Activated naive CD4-positive, alpha-beta T cell (primary cell): ENCODE results near the gene OCIAD2.
A peak's percentile ranks its signal among the peaks of the same experiment; 100 is the strongest.
"Not testable (repeated sequence)": the region's sequence is repeated elsewhere in the genome, so short reads cannot be mapped to it uniquely, and the experiment has no call there.

Experiments
- DNase-seq, 4 experiments: peaks; one replicate each; lab custom pipeline; 2025; lab: John Stamatoyannopoulos, UW

The OCIAD2 gene, protein sequence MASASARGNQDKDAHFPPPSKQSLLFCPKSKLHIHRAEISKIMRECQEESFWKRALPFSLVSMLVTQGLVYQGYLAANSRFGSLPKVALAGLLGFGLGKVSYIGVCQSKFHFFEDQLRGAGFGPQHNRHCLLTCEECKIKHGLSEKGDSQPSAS

GRCh38 chr4:48906206-48907173 lies at the start of gene OCIAD2:
Gene OCIAD2 (minus strand): TSS chr4:48906774. CDS start chr4:48904549, 2,225 bp downstream.
- DNase-seq: peak; percentile 44 to 80 (median 60)

GRCh38 chr4:48954314-48954713 lies 47.7 kb upstream of the OCIAD2 start:
- no peak for DNase-seq

- DNase-seq: no peak
Measured at GRCh38 chr4:48949518-48950219, 43.1 kb upstream of the OCIAD2 start.

DNA sequence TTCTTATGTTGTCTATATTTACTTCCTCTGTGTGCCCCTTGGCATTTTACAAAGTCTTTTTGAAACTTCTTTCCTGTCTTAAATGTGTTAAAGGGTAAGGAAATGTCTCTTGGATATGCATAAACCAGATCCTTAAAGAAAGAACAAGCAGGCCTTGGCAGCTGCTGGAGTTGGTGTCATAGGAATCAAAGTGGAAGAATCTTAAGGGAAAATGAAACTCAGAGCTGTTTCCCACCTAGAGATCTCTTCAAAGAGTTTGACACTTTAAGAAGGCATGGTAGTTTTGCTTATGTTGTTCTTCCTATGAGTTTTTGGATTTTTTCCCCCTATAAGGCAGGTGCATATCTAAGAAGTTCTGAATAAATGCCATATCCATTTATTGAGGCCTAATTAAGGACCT lies 42.5 kb upstream of the OCIAD2 start:
- no peak for DNase-seq

- no peak for DNase-seq
Measured at GRCh38 chr4:48947731-48948130, 41.2 kb upstream of the OCIAD2 start.

- DNase-seq: no peak
Measured at GRCh38 chr4:48945981-48946380, 39.4 kb upstream of the OCIAD2 start.

DNA sequence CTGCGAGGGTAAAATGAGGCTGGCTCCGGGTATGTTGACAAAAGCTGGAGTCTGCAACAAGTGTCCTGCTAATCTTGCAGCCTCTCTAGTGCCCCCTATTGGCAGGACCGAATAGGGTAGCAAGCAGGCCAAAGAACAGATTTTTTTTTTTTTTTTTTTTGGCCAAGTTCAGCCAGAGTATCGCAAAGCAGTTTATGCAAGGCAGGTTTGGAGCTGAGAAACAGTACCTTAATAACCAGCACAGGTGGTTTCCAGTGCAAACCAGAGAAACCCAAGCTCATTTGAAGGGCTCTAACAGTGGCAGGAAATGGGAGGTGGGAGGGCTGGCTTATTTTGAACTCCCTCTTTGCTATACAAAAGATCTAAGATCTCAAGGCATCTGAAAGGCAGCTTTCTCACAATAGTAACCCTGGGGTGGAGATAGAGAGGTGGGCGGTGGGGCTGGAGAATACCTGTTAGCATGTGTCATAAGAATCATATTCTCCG lies 38.2 kb upstream of the OCIAD2 start:
- DNase-seq: no peak

DNA sequence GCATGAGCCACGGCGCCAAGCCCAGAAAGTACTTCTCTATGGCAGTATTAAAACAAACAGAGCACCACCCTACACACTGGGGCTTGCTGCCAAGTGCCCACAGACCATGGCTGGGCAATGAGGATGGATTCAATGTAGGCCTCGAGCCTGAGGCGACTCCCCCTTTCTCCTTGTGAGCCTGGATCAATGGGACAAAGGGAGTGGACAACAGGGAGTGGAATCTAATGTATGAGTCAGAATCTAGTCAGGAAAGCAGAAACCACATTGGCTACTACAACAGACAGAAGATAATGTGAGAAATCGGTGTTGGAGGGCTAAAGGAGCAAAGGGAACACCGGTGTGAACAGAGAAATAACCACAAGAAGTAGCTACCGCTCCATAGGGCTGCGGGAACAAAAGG lies 37.7 kb upstream of the OCIAD2 start:
- DNase-seq: no peak

DNA sequence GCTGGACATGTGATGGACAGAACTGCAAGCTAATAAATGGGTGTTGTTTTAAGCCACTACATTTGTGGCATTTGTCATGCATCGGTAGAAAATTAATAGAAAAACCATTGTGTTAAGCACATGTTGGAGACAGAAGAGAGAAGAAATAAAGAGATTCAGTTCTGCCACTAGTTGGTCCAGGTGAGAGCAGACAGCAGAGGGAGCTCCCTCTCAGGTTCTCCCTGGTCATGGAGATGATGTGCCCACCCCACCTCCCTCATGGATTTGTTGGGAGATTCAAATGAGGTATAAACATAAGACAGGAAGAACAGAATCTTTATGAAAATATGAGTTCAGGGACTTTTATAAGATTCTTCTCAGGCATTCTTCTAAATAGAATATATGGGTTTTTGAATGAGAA lies 36.8 kb upstream of the OCIAD2 start:
- no peak for DNase-seq

DNA sequence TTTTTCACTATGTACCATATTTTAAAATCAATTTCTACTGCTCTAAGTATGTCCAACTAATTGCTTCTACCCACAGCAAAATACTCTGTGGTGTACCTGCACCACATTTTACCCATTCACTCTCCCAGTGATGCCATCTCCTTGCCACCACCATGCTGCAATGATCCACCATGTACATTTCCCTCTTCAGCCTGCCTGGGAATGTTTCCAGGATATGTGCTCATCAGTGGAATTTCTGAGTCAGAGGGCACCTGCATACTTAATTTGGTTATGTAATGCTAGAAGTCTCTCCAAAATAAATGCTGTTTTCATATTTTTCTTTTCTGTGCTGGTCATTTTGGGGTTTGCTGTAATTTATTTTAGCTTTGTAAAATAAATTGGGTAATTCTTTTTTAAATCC lies 33.2 kb upstream of the OCIAD2 start:
- no peak for DNase-seq

DNA sequence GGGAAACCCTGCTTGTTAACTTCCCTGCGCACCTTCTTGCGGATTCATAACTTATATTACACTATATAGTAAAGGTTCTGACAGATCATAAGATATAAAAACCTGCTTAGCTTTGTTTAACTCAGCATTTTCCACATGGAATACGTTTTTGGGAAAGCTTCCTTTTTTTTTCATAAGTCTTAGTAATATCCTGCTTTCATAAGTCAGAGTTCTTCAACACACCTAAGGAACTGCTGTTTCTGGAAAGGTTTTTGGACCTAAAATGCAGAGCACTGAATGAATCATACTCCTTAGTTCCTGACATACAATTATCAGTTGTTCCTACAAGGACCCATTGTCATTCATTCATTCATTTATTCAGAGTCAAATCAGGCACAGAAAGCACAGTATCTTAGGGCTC lies 32.3 kb upstream of the OCIAD2 start:
- no peak for DNase-seq

DNA sequence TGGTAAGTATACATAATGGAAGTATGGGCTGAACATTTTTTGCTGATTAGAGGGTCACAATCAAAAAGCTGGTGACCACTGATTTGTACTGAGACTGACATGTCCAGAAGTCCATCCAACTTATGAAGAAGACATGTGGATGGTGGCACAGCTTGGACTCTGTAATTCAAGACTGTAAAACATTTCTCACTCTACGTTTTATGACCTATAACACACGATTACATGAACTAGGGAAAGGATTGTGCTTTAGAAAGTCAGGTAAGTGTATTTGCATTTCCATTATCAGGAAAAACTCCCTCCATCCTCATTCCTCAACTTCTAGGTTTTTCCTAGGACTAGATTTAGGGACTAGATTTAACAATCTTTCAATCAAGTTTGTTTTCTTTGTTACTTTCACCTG lies 30.5 kb upstream of the OCIAD2 start:
- no peak for DNase-seq

GRCh38 chr4:48931459-48931858 lies 24.9 kb upstream of the OCIAD2 start:
- DNase-seq: no peak

DNA sequence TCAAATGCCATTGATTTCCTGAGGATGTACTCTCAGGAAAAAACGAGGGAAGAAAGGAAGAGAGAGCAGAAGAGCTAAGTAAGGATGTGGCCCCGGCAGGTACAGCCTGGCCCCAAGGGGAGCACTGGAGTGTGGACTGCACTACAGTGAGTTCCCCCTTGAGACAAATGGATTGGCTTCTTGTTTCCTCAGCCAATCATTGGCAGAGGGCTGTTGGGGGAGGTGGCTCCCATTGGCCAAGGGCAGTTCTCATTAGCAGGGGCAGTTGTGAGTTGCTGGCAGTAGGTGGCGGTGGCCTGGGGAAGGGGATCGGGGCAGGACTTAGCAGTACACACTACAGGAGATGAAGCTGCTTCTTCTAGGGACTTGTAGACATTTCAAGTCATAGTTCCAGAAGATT lies 24.1 kb upstream of the OCIAD2 start:
- DNase-seq: no peak

DNA sequence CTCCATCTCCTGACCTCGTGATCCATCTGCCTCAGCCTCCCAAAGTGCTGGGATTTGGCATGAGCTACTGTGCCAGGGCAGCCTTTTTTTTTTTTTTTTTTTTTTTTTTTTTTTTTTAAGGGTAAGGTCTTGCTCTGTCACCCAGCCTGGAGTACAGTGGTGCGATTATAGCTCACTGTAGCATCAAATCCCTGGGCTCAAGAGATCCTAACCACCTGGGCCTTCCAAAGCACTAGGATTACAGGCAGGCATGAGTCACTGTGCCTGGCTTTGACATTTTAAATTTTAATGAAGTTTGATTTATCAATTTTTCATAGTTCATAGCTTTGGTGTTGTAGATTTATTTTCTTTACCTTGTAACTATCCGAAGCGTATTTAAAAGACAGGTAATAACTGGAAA lies 17.8 kb upstream of the OCIAD2 start:
- DNase-seq: no peak

- not testable (repeated sequence) for DNase-seq
Measured at GRCh38 chr4:48923065-48923464, 16.5 kb upstream of the OCIAD2 start.

GRCh38 chr4:48914311-48914710 lies 7.7 kb upstream of the OCIAD2 start:
- DNase-seq: no peak

- no peak for DNase-seq
Measured at GRCh38 chr4:48913346-48913745, 6.8 kb upstream of the OCIAD2 start.

- DNase-seq: no peak
Measured at GRCh38 chr4:48912349-48912748, 5.8 kb upstream of the OCIAD2 start.

- no peak for DNase-seq
Measured at GRCh38 chr4:48910511-48910910, 3.9 kb upstream of the OCIAD2 start.

- peak in 2 of 4 experiments; percentile 10 to 19 for DNase-seq
Measured at GRCh38 chr4:48909697-48910096, 3.1 kb upstream of the OCIAD2 start.

GRCh38 chr4:48908687-48909086 lies 2.1 kb upstream of the OCIAD2 start:
- no peak for DNase-seq
